Activated CD8-positive, alpha-beta memory T cell treated with anti-CD3 and anti-CD28 coated beads for 48 hours (primary cell): ENCODE data around the gene OR8K3.

ENCODE experiments used
- DNase-seq, 3 experiments: peaks; one replicate each; pipeline ENCODE4 v3.0.0-alpha.2; 2020; ENCODE audit warnings: low read depth in 2 of 3, low spot score in 2 of 3

Gene OR8K3

DNA sequence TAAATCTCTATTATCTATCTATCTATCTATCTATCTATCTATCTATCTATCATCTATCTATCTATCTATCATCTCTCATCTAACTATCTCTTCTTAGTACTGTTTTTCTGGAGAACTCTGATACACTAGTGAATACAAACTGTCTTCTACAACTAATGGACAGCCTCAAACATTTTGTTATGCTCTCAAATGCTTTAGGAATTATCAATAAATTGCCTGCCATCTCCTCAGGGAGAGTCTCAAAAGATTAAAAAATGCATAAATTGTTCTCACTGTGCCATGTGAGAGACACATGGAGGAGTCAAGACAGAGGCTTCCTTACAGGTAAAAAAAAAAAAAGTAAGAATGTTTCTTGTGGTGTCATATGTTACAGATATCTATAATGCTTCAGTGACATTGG lies at the start of gene OR8K3:
Gene OR8K3, plus strand, starts transcription at position 301 of the 400 bp plus-strand sequence. CDS start 3,163 bp downstream, outside the sequence.
- DNase-seq, result no peak

DNA sequence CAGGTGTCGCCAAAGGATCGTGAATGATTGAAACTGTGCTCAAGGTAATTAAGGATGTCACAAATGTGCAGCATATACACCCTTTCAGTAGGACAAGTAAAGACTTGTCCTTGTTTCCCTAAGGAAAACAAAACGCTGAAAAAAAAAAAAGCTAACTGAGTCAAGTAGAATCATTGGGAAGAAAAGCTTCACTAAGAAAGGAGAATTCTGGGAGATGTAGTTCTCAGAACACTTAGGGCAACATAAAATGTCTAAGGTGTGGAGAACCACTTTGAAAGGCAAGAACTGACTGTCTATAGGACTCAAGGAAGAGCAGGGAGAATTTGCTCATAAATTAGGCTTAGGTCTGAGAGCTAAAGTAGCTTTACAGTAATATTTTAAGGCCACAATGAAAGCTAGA lies 43.9 kb upstream of the OR8K3 start:
- no peak for DNase-seq

DNA sequence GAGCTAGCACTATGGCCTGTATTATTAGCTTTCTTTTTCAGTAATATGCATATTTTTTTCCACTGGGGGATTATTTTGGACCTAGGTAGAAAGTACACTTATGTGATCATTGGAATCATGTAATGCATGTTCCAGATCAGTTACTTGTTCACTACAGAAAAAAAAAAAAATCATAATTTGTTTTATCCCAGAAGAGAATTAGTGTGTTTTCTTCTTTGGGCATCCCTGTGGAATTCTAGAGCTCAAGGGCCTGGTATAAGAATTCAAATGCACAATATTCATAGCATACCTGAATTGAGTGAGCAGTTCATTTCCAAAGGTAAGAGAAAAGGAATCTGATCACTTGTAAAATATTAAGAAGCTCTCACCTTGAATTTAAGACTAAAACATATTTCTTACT lies 41.1 kb upstream of the OR8K3 start, which contains the start of gene OR5T1:
Gene OR5T1, plus strand, starts transcription at position 301 of the 400 bp plus-strand sequence. CDS start 1,485 bp downstream, outside the sequence.
- no peak for DNase-seq

DNA sequence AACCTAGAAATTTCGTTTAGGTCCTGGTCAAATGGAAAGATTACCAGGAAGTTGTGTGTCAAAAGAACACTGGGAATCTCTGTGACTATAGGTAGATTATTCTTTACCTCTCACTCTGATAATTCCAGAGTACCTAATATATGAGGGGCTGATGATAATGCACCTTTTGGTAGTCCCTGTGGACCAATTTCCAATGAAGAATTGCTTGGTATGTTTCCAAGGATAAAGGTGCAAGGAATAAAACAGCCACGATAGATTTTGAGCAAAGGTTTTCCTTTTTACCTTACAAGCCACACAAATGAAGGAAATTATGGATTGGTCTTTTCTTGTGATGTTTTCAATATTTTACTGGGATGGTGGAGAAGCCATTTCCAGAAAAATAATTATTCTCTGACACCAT lies 22.8 kb upstream of the OR8K3 start, which contains the start of gene OR8H1:
Gene OR8H1, minus strand, starts transcription at position 101 of the 400 bp plus-strand sequence. CDS start 1,192 bp downstream, outside the sequence.
- DNase-seq, result no peak

DNA sequence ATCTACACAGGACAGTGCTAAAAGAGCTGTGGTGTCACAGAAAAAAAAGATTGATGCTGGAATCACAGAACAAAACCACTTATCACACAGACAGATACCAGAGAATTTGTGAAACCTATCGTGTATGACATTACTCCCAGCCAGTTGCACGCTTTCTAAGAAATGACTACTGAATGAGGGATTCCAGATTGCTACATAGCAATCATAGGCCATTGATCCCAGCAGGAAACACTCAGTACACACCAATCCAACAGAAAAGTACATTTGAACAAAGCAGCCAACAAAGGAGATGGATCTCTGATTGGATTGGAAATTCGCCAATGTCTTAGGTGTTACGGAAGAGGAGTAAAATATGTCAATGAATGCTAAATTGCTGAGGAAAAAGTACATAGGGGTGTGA lies 18.0 kb upstream of the OR8K3 start:
- DNase-seq, result no peak

DNA sequence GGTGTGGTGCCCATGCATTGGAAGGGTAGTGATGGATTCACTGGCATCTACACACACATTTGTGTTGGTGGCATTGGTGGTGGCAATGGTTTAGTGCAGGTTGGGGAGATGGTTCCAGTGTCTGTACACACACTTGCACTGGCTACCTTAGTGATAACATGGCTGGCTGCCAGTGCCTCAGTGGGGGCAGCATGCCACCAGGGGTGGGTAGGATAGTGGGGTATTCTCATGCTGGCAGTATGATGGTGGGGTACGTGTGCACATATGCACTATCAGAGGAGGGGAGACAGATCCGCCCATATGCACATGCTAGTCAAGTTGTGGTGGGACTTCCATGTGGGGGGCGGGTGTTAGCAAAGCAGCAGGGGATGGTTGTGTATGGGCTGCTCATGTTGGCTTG lies 7.1 kb upstream of the OR8K3 start:
- DNase-seq, result no peak

DNA sequence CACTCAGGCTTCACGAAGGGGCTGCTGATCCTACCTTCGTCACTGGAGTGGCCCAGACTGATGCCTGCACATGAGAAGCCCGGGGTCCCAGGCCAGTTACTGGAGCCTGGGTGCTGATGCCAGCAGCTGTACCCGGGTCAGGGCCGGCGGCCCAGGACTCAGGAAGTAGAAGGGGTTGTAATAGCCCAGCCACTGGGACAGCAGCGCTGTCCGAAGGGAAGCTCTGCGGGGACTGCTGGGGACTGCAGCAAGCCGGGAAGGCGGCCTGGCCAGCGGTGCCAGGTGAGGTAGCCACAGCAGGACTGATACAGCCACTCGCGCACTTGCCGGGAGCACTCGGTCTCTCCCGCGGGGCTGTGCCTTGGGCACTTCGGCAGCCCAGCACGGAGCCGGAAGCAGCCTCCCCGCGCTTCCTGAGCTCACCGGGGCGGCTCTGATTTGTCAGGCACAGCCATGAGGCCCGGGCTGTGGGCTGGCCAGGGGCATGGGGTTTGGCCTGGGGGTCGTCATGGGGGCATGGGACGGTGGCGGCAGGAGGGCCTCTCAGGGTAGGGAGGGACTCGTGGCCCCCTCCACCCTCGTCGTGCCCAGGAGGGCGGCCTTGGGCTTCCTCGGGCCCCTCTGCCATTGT lies 17.0 kb downstream of the OR8K3 start:
- DNase-seq, result no peak

DNA sequence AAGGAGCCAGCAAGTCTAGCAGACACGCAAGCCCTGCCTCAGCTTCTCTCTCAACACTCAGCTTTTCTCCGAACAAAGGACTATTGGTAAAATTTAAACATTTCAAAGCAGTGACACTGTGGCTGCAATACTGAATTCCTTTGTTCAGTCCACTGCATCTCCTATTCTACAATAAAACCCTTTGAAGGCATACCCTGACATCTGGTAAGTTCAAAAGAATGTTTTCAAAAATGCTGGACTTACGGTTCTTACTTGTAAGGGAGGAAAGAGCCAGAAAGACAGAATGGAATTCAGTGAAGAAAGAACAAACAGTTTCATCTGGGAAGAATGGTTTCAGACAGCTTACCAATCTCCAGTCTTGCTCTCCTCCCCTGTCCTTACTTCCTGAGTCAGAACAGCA lies 18.2 kb downstream of the OR8K3 start:
- no peak for DNase-seq

DNA sequence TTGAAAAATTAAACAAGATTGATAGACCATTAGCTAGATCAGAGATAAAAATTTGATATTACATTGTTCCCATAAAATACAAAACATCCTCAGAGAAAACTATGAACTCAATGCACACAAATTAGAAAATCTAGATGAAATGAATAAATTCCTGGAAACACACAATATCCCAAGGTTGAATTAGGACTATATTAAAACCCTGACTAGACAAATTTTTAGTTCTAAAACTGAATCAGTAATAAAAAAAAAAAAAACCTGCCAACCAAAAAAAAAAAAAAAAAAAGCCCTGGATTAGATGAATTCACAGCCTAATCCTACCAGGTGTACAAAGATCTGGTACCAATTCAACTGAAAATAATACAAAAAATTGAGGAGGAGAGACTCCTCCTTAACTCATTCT lies 25.3 kb downstream of the OR8K3 start:
- no peak for DNase-seq

DNA sequence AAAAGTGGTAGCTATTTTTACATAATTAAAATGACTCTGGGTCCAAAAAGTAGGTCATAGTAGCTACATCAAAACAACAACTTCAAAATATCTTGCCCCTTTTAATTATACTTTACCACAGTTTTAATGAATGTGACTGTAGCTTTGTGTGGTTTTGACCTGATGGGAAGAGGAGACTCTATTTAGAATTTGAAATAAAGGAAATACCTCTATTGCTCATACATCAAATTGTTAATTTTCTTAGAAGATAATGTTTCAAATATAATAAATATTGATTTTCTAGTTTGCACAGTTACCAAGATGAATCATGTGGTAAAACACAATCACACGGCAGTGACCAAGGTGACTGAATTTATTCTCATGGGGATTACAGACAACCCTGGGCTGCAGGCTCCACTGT lies 30.8 kb downstream of the OR8K3 start, which contains the start of gene OR8K1:
Gene OR8K1, plus strand, starts transcription at position 301 of the 400 bp plus-strand sequence. Its CDS starts 0 bp downstream, at position 301.
- no peak for DNase-seq

DNA sequence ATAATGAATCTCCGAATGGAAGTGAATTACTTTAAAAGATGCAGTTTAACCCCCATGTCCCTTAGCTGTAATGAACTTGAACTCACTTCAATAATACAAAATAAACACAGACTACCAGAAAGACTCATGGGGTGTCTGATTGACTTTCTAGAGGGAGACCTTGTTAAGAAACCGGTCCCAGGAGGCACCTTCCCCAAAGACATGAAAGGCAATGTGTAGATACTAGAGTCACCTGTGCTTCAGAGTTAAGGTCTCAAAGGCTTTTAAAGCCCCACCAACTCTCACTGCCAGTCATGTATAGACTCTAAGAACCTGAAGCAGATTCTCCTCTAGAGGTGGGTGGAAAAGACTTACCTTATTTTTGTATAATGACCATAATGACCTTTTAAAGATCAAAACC lies 39.0 kb downstream of the OR8K3 start, which contains the start of gene OR8J1:
Gene OR8J1, plus strand, starts transcription at position 301 of the 400 bp plus-strand sequence. CDS start 5,956 bp downstream, outside the sequence.
- DNase-seq, result no peak
